K562 (cell line): Measurements from ENCODE around the gene PCSK5. TPM values are rescaled to one million over a fixed set of nuclear protein-coding genes. Genes with fewer than 3 reads are reported as not detected.
"Not testable (repeated sequence)": the region's sequence is repeated elsewhere in the genome, so short reads cannot be mapped to it uniquely, and the experiment has no call there.

Source experiments
- ATAC-seq: fragments of 200-7000 bp; cut with Tn5 transposase; 3 replicates; pipeline ENCODE4 v1.9.1; 2020; ENCODE audit warnings: moderate library complexity
- BruUV-seq: library from RNA; stranded (reverse); fragments of 400-500 nt; replicated peaks from 2 replicates; lab custom pipeline; 2021; lab: Mats Ljungman, UMichigan
- CTCF ChIA-PET: fragments of 300-600 bp; formaldehyde crosslinking; extraction: SDS; loops from one replicate; lab custom pipeline; 2021; ENCODE audit warnings: low intra/inter-chr PET ratio; lab: Yijun Ruan, JAX
- POLR2A ChIA-PET: fragments of 300-600, 350-650 bp; sonication (Branson Sonifier 250); formaldehyde crosslinking; extraction: SDS; loops from one replicate; lab custom pipeline; 2021; ENCODE audit warnings: antibody characterized with exemption, inconsistent platforms; lab: Yijun Ruan, JAX
- DNase-seq, 4 experiments: peaks; one replicate each; pipeline versions ENCODE4 v3.0.0 to v3.0.0-alpha.2; 2011 to 2018; ENCODE audit warnings: low spot score in 3 of 4, mixed read lengths in 3 of 4; ENCODE audit errors: extremely low read depth in 1 of 4
- FAIRE-seq: peaks from 2 replicates; lab custom pipeline; 2011; peaks lifted over from hg19 to GRCh38; lab: Jason Lieb, UNC
- H2AFZ ChIP-seq: 2 replicates; pipeline ENCODE4 v1.6.0; 2011; ENCODE audit warnings: low read depth, low read length, control low read depth, inconsistent platforms
- H3K27ac ChIP-seq: fragments of 200-600 bp; 3 replicates; pipeline ENCODE4 v1.8.0; 2011; ENCODE audit warnings: low read depth, mild to moderate bottlenecking, control low read depth, inconsistent platforms, low read length, moderate library complexity, mixed read lengths; ENCODE audit errors: extremely low read depth
- H3K27me3 ChIP-seq, 2 experiments: fragments of 300-600 bp in 1 of 2; 2 replicates in 1 of 2; 3 replicates in 1 of 2; pipeline versions ENCODE4 v1.6.0 to v1.8.0; 2011; ENCODE audit warnings: inconsistent platforms in 2 of 2, low read length in 2 of 2, mild to moderate bottlenecking in 1 of 2, mixed read lengths in 1 of 2, moderate library complexity in 1 of 2; ENCODE audit not compliant: control insufficient read depth in 2 of 2, insufficient read depth in 2 of 2
- H3K36me3 ChIP-seq: fragments of 300-600 bp; 3 replicates; pipeline ENCODE4 v1.8.0; 2011; ENCODE audit warnings: mild to moderate bottlenecking, low read length, inconsistent platforms; ENCODE audit not compliant: control insufficient read depth, insufficient read depth
- H3K4me1 ChIP-seq, 2 experiments: fragments of 200-600 bp in 1 of 2; replicated peaks in 1 of 2; 2 replicates in 1 of 2; 3 replicates in 1 of 2; pipeline versions ENCODE4 v1.5.1 to v1.8.0; 2011; ENCODE audit warnings: inconsistent platforms in 2 of 2, low read length in 2 of 2, mild to moderate bottlenecking in 1 of 2, mixed read lengths in 1 of 2, moderate library complexity in 1 of 2; ENCODE audit not compliant: control insufficient read depth in 2 of 2, insufficient read depth in 2 of 2
- H3K4me2 ChIP-seq: 2 replicates; pipeline ENCODE4 v1.6.1; 2011; ENCODE audit warnings: low read length, control low read depth, inconsistent platforms, mixed read lengths; ENCODE audit not compliant: insufficient read depth
- H3K4me3 ChIP-seq: fragments of 200-600 bp; sonication (generic), shearing (Covaris generic); 2 replicates; pipeline ENCODE4 v1.5.1; 2016; ENCODE audit warnings: control low read depth, inconsistent platforms
- H3K79me2 ChIP-seq: fragments of 200-600 bp; 3 replicates; pipeline ENCODE4 v1.8.0; 2011; ENCODE audit warnings: low read length, inconsistent platforms; ENCODE audit not compliant: control insufficient read depth, insufficient read depth
- H3K9ac ChIP-seq, 2 experiments: 2 replicates each; pipeline versions ENCODE4 v1.6.0 to v1.6.1; 2011; ENCODE audit warnings: low read depth in 2 of 2, low read length in 2 of 2, control low read depth in 1 of 2, inconsistent platforms in 1 of 2, mild to moderate bottlenecking in 1 of 2, mixed read lengths in 1 of 2; ENCODE audit not compliant: insufficient read depth in 1 of 2
- H3K9me1 ChIP-seq: one replicate; pipeline ENCODE4 v1.6.0; 2011; ENCODE audit warnings: inconsistent platforms, mild to moderate bottlenecking, low read length, moderate library complexity; ENCODE audit not compliant: control insufficient read depth, insufficient read depth
- H3K9me3 ChIP-seq: replicated peaks from 2 replicates; pipeline ENCODE4 v1.5.1; 2011; ENCODE audit warnings: low read depth, low read length, inconsistent platforms; ENCODE audit not compliant: control insufficient read depth, insufficient read depth
- H4K20me1 ChIP-seq: replicated peaks from 2 replicates; pipeline ENCODE4 v1.6.1; 2011; ENCODE audit warnings: low read length, inconsistent platforms, mixed read lengths; ENCODE audit not compliant: control insufficient read depth, insufficient read depth
- ZNF146 ChIP-seq: IDR thresholded peaks from one replicate; pipeline ENCODE4 v1.6.1; 2018; ENCODE audit warnings: missing compliant biosample characterization; ENCODE audit not compliant: unreplicated experiment
- WGBS: fragments of 100-300 bp; shearing (Covaris generic); methylation state at CpG from one replicate; pipeline ENCODE4 v1.1.6; 2016; ENCODE audit warnings: low coverage, mixed read lengths; ENCODE audit not compliant: insufficient coverage; ENCODE audit errors: missing lambda C conversion rate; 5-methylcytosine and 5-hydroxymethylcytosine counted together
- in situ Hi-C: fragments of 300-500 bp; cut with MboI; formaldehyde crosslinking; loops from 4 replicates; pipeline ENCODE4 v1.15.0; 2018; ENCODE audit warnings: inconsistent platforms, mixed read lengths
- intact Hi-C: fragments of 100-400 bp; cut with micrococcal nuclease; formaldehyde crosslinking; loops from 2 replicates; pipeline ENCODE4 v1.14.2; 2022
- polyA plus RNA-seq, 8 experiments: library from polyadenylated mRNA; depleted of rRNA in 4 of 8; stranded (reverse) in 5 of 8; unstranded in 3 of 8; fragments of >200 nt; fragmentation: Nextera tagmentation in 2 of 8; fragmentation: Illumina TruSeq in 1 of 8; extraction: Ambion mirVana in 2 of 8; extraction: Trizol in 1 of 8; gene quantifications; 2 replicates each; pipeline versions ENCODE4 v1.2.1 to v1.2.3, GENCODE V29; 2011 to 2014; ENCODE audit warnings: inconsistent platforms in 1 of 8, missing spikeins in 1 of 8
- total RNA-seq, 7 experiments: library from RNA; depleted of rRNA in 6 of 7; stranded (reverse); fragments of >200 nt in 6 of 7; fragmentation: Illumina TruSeq in 2 of 7; extraction: Trizol in 2 of 7; gene quantifications; 2 replicates each; pipeline versions ENCODE4 v1.2.1 to v1.2.3, GENCODE V29; 2011 to 2021; ENCODE audit warnings: low replicate concordance in 1 of 7
- TF ChIP-seq, protein P1 (sequence below): fragments of 250-450 bp; sonication (Bioruptor Pico); IDR thresholded peaks from 2 replicates; pipeline ENCODE4 v1.8.0; 2022; ENCODE audit warnings: moderate library complexity, mild to moderate bottlenecking, inconsistent platforms

PCSK5 gene
- total and polyA plus RNA-seq, 9 of the 15 experiments (the other 6 are each of a cell fraction or from before 2014, with no cell fraction given), result not detected

GRCh38 chr9:76077537-76077936 is 187.1 kb downstream of the PCSK5 start:
- in situ Hi-C loops, result no loop called here
- H3K4me1 ChIP-seq, result no peaks in the 10 kb centered on the region
- intact Hi-C loops, result no loop called here

GRCh38 chr9:76081281-76081680 is 190.8 kb downstream of the PCSK5 start:
- DNase-seq, ATAC-seq, POLR2A ChIA-PET, H3K4me3 ChIP-seq, in situ Hi-C loops, H3K4me1 ChIP-seq, H3K36me3 ChIP-seq, intact Hi-C loops, CTCF ChIA-PET, H3K9me3 ChIP-seq, H3K79me2 ChIP-seq, FAIRE-seq, H3K27me3 ChIP-seq, H4K20me1 ChIP-seq, H2AFZ ChIP-seq, H3K27ac ChIP-seq, H3K9me1 ChIP-seq, H3K9ac ChIP-seq, H3K4me2 ChIP-seq, BruUV-seq: not testable (repeated sequence)
- 6% methylated on average over 4 of the region's 5 CpGs for WGBS

More at GRCh38 chr9:76077537-76077936, 187.1 kb downstream of the PCSK5 start:
- no peaks in the 10 kb centered on the region for H3K9me3 ChIP-seq
- H3K4me2 ChIP-seq, result no peak overlapping the region
- BruUV-seq, result no TSS peak
- FAIRE-seq, result no peak
- POLR2A ChIA-PET, result no interaction called here
- H3K4me3 ChIP-seq, result no peak overlapping the region
- CTCF ChIA-PET, result no interaction called here
- H3K79me2 ChIP-seq, result no peaks in the 10 kb centered on the region
- H2AFZ ChIP-seq, result no peak overlapping the region
- H3K9me1 ChIP-seq, result no peaks in the 10 kb centered on the region
- H4K20me1 ChIP-seq, result no peaks in the 10 kb centered on the region
- peak; percentile 28 for TF ChIP-seq ZNF146 (CRISPR knock-in tag)
- TF ChIP-seq, protein P1, sequence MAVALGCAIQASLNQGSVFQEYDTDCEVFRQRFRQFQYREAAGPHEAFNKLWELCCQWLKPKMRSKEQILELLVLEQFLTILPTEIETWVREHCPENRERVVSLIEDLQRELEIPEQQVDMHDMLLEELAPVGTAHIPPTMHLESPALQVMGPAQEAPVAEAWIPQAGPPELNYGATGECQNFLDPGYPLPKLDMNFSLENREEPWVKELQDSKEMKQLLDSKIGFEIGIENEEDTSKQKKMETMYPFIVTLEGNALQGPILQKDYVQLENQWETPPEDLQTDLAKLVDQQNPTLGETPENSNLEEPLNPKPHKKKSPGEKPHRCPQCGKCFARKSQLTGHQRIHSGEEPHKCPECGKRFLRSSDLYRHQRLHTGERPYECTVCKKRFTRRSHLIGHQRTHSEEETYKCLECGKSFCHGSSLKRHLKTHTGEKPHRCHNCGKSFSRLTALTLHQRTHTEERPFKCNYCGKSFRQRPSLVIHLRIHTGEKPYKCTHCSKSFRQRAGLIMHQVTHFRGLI (CRISPR knock-in tag), result no peak
- H3K27me3 ChIP-seq, result no peaks in the 10 kb centered on the region
- no peak overlapping the region for H3K27ac ChIP-seq
- no peak overlapping the region for H3K9ac ChIP-seq
- no peak for DNase-seq
- ATAC-seq, result no peak
- H3K36me3 ChIP-seq, result no peaks in the 10 kb centered on the region
